Activated CD4-positive, CD25-positive, alpha-beta regulatory T cell treated with anti-CD3 and anti-CD28 coated beads, Interleukin-2, amount 50 U/mL, for 16 hours (primary cell): ENCODE data around the gene MYCBP.
"Not testable (repeated sequence)": the region's sequence is repeated elsewhere in the genome, so short reads cannot be mapped to it uniquely, and the experiment has no call there.

Experiments
- DNase-seq: peaks from one replicate; pipeline ENCODE4 v3.0.0-alpha.2; 2020; ENCODE audit warnings: low read depth, low spot score

Gene MYCBP

GRCh38 chr1:38867208-38867607 is 5.9 kb downstream of the MYCBP start:
- no peak for DNase-seq

GRCh38 chr1:38865112-38865715 is 7.9 kb downstream of the MYCBP start:
- DNase-seq = no peak

- no peak for DNase-seq
These were observed 12.7 kb downstream of the MYCBP start for GRCh38 chr1:38860454-38860795.

- DNase-seq = peak; percentile 98
These were observed 13.3 kb downstream of the MYCBP start, which contains the start of gene RRAGC for GRCh38 chr1:38859561-38860453. Gene RRAGC (minus strand): TSS chr1:38859772. CDS start chr1:38859646, 126 bp downstream.

GRCh38 chr1:38858833-38859560 is 14.2 kb downstream of the MYCBP start:
- no peak for DNase-seq

- no peak for DNase-seq
These were observed 20.4 kb downstream of the MYCBP start for GRCh38 chr1:38852780-38853179.

GRCh38 chr1:38848071-38848470 is 25.1 kb downstream of the MYCBP start:
- DNase-seq = no peak

GRCh38 chr1:38846210-38846609 is 26.9 kb downstream of the MYCBP start:
- no peak for DNase-seq

- not testable (repeated sequence) for DNase-seq
These were observed 28.1 kb downstream of the MYCBP start for GRCh38 chr1:38845088-38845487.

- no peak for DNase-seq
These were observed 32.9 kb downstream of the MYCBP start for GRCh38 chr1:38840281-38840680.

- DNase-seq = no peak
These were observed 33.8 kb downstream of the MYCBP start for GRCh38 chr1:38839363-38839762.

GRCh38 chr1:38836316-38836715 is 36.8 kb downstream of the MYCBP start:
- not testable (repeated sequence) for DNase-seq

GRCh38 chr1:38834937-38835827 is 38.0 kb downstream of the MYCBP start:
- DNase-seq = peak; percentile 23

- DNase-seq = no peak
These were observed 38.8 kb downstream of the MYCBP start for GRCh38 chr1:38834221-38834782.

GRCh38 chr1:38833146-38833545 is 40.0 kb downstream of the MYCBP start:
- DNase-seq = no peak

- DNase-seq = no peak
These were observed 40.8 kb downstream of the MYCBP start for GRCh38 chr1:38832370-38832734.

GRCh38 chr1:38831731-38832369 is 41.3 kb downstream of the MYCBP start:
- DNase-seq = no peak

GRCh38 chr1:38829368-38829767 is 43.8 kb downstream of the MYCBP start:
- DNase-seq = no peak

- no peak for DNase-seq
These were observed 45.8 kb downstream of the MYCBP start for GRCh38 chr1:38827318-38827717.

GRCh38 chr1:38826886-38827285 is 46.3 kb downstream of the MYCBP start:
- no peak for DNase-seq

GRCh38 chr1:38826262-38826661 is 46.9 kb downstream of the MYCBP start:
- DNase-seq = no peak
